Measurements from ENCODE around the gene STRA8.

STRA8 gene

GRCh38 chr7:135291809-135292253, 58.2 kb downstream of the STRA8 start:
- no peak for TF ChIP-seq CTCF (IDR thresholded peaks at IDR 0.05; ENCODE audit: control insufficient read depth, insufficient read depth, low read depth, low read length, missing control alignments)
- H3K4me3 ChIP-seq (ENCODE audit: control insufficient read depth, low read depth, low read length), result no peak overlapping the region
- DNase-seq (ENCODE audit: low read depth), result no peak

GRCh38 chr7:135299235-135299634, 65.6 kb downstream of the STRA8 start:
- TF ChIP-seq CTCF (IDR thresholded peaks at IDR 0.05; ENCODE audit: control insufficient read depth, insufficient read depth, low read depth, low read length, missing control alignments), result no peak
- H3K4me3 ChIP-seq (ENCODE audit: control insufficient read depth, low read depth, low read length), result no peak overlapping the region
- DNase-seq (ENCODE audit: low read depth), result no peak

- DNase-seq (ENCODE audit: low read depth), result no peak
- TF ChIP-seq CTCF (IDR thresholded peaks at IDR 0.05; ENCODE audit: control insufficient read depth, insufficient read depth, low read depth, low read length, missing control alignments), result no peak
- H3K4me3 ChIP-seq (ENCODE audit: control insufficient read depth, low read depth, low read length), result no peak overlapping the region
Observed at GRCh38 chr7:135300913-135301765, 67.5 kb downstream of the STRA8 start.
